CD4-positive, alpha-beta T cell (primary cell): ENCODE results near the gene PPP1R13L. TPM values are rescaled to one million over a fixed set of nuclear protein-coding genes. Genes with fewer than 3 reads are reported as not detected.
"Not testable (repeated sequence)": the region's sequence is repeated elsewhere in the genome, so short reads cannot be mapped to it uniquely, and the experiment has no call there.

Source experiments
- ATAC-seq: fragments of 200-7000 bp; cut with Tn5 transposase; one replicate; pipeline ENCODE4 v1.10.0; 2022; ENCODE audit warnings: mild to moderate bottlenecking; ENCODE audit not compliant: poor library complexity
- CTCF ChIA-PET: fragments of 350-600 bp; sonication (Branson Sonifier 250); formaldehyde crosslinking; loops from one replicate; lab custom pipeline; 2021; ENCODE audit warnings: antibody characterized with exemption, inconsistent platforms; lab: Charles Lee
- POLR2A ChIA-PET: fragments of 350-600 bp; sonication (Branson Sonifier 250); formaldehyde crosslinking; loops from one replicate; lab custom pipeline; 2021; ENCODE audit warnings: antibody characterized with exemption, inconsistent platforms; lab: Charles Lee
- DNase-seq, 14 experiments: peaks; one replicate each; pipeline ENCODE4 v3.0.0-alpha.2; 2013 to 2020; ENCODE audit warnings: mixed read lengths in 2 of 14
- H3K27ac ChIP-seq, 2 donors: one replicate each; pipeline versions ENCODE4 v1.5.1 to v1.7.0; 2013; ENCODE audit warnings: low read length in 2 of 2, low read depth in 1 of 2, mild to moderate bottlenecking in 1 of 2
- H3K27me3 ChIP-seq, 2 experiments: 1 replicate in 1 of 2; 2 replicates in 1 of 2; pipeline versions ENCODE4 v1.6.1 to v1.7.0; 2013; ENCODE audit warnings: low read length in 2 of 2, control low read depth in 1 of 2, mild to moderate bottlenecking in 1 of 2, moderate library complexity in 1 of 2; ENCODE audit not compliant: insufficient read depth in 2 of 2, control insufficient read depth in 1 of 2
- H3K36me3 ChIP-seq: one replicate; pipeline ENCODE4 v1.6.1; 2013; ENCODE audit warnings: low read length, control low read depth; ENCODE audit not compliant: insufficient read depth
- H3K4me1 ChIP-seq: one replicate; pipeline ENCODE4 v1.6.1; 2013; ENCODE audit warnings: low read length, control low read depth; ENCODE audit not compliant: insufficient read depth
- H3K4me3 ChIP-seq: one replicate; pipeline ENCODE4 v1.5.1; 2013; ENCODE audit warnings: mild to moderate bottlenecking, low read length, moderate library complexity
- H3K9me3 ChIP-seq, 2 experiments: 1 replicate in 1 of 2; 2 replicates in 1 of 2; pipeline versions ENCODE4 v1.6.1 to v1.7.0; 2013; ENCODE audit warnings: low read length in 2 of 2, mild to moderate bottlenecking in 2 of 2, control low read depth in 1 of 2, moderate library complexity in 1 of 2; ENCODE audit not compliant: control insufficient read depth in 1 of 2, insufficient read depth in 1 of 2
- H3K27ac Mint-ChIP-seq: one replicate; pipeline ENCODE4 v1.8.0; 2020; ENCODE audit warnings: mixed read lengths
- H3K27me3 Mint-ChIP-seq: one replicate; pipeline ENCODE4 v1.8.0; 2021; ENCODE audit warnings: mixed read lengths
- H3K36me3 Mint-ChIP-seq: one replicate; pipeline ENCODE4 v1.8.0; 2021; ENCODE audit warnings: low read depth, mixed read lengths
- H3K4me1 Mint-ChIP-seq: one replicate; pipeline ENCODE4 v1.8.0; 2021; ENCODE audit warnings: low read depth, mixed read lengths
- H3K4me3 Mint-ChIP-seq: one replicate; pipeline ENCODE4 v1.8.0; 2020; ENCODE audit warnings: mild to moderate bottlenecking, mixed read lengths
- H3K9me3 Mint-ChIP-seq: one replicate; pipeline ENCODE4 v1.8.0; 2020; ENCODE audit warnings: mixed read lengths
- intact Hi-C, 2 experiments: fragments of 100-400 bp; cut with DNase I in 1 of 2; cut with micrococcal nuclease in 1 of 2; formaldehyde crosslinking; loops; one replicate each; pipeline versions ENCODE4 v1.15.1 to v1.9.0; 2023 to 2025; cut with DNase I, micrococcal nuclease
- total RNA-seq, 174 experiments: library from RNA in 2 of 174; stranded (reverse) in 2 of 174; gene quantifications; one replicate each; pipeline ENCODE4 v1.2.3 and lab custom pipeline; 2021 to 2026
- TF ChIP-seq, protein P1 (sequence below): fragments of 200-600 bp; IDR thresholded peaks from one replicate; pipeline ENCODE4 v1.8.0; 2022; ENCODE audit warnings: antibody characterized with exemption, mild to moderate bottlenecking

PPP1R13L gene
- total RNA-seq, 2 experiments from 2014 or later: 1.5 to 3.7 TPM

DNA sequence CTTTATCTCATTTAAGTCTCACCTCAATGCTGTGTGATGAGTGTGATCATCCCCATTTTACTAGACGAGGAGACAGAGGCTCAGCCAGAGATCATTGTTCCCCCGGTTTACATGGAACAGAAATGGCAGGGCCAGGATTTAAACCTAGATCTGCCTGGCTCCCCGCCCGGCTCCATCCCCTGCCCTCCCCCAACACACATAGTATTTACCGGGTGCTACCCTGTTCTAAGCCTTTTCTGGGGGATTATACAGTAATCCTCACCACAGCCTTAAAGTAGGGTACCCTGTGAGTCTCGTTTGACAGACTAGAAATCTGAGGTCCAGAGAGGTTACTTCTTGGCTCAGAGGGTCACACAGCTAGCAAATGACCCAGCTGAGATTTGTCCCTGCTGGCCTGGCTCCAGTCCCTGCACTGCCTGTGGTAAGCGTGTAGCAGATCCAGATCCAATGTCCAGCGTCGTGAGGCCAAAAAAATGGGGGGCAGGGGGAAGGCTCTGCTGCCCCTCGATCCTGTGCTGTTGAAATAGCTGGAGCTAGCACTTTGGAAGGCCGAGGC is 68.1 kb downstream of the PPP1R13L start:
- ATAC-seq (no peak), DNase-seq (no peak)
- no peak overlapping the region for H3K4me3 ChIP-seq
- peaks cover 16% of the 10 kb centered on the region for H3K4me1 ChIP-seq
- Mint-ChIP-seq H3K9me3 (no peaks in the 10 kb centered on the region), H3K4me3 (no peak overlapping the region), H3K36me3 (no peaks in the 10 kb centered on the region), H3K27ac (no peak overlapping the region), H3K27me3 (peaks cover 34% of the 10 kb centered on the region), H3K4me1 (no peaks in the 10 kb centered on the region)
- H3K27ac ChIP-seq: no peak overlapping the region
- H3K27me3 ChIP-seq: peaks cover 22 to 24% of the 10 kb centered on the region in 2 experiments
- TF ChIP-seq, protein P1, sequence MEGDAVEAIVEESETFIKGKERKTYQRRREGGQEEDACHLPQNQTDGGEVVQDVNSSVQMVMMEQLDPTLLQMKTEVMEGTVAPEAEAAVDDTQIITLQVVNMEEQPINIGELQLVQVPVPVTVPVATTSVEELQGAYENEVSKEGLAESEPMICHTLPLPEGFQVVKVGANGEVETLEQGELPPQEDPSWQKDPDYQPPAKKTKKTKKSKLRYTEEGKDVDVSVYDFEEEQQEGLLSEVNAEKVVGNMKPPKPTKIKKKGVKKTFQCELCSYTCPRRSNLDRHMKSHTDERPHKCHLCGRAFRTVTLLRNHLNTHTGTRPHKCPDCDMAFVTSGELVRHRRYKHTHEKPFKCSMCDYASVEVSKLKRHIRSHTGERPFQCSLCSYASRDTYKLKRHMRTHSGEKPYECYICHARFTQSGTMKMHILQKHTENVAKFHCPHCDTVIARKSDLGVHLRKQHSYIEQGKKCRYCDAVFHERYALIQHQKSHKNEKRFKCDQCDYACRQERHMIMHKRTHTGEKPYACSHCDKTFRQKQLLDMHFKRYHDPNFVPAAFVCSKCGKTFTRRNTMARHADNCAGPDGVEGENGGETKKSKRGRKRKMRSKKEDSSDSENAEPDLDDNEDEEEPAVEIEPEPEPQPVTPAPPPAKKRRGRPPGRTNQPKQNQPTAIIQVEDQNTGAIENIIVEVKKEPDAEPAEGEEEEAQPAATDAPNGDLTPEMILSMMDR: no peak
- no peaks in the 10 kb centered on the region for H3K9me3 ChIP-seq
- CTCF ChIA-PET: interaction anchor here (0.7 kb wide), 1 partner anchor 288 kb away, joined by 3 read pairs; no protein-coding TSS in a partner anchor
- POLR2A ChIA-PET: no interaction called here
- intact Hi-C loops: no loop called here
- H3K36me3 ChIP-seq: no peaks in the 10 kb centered on the region

DNA sequence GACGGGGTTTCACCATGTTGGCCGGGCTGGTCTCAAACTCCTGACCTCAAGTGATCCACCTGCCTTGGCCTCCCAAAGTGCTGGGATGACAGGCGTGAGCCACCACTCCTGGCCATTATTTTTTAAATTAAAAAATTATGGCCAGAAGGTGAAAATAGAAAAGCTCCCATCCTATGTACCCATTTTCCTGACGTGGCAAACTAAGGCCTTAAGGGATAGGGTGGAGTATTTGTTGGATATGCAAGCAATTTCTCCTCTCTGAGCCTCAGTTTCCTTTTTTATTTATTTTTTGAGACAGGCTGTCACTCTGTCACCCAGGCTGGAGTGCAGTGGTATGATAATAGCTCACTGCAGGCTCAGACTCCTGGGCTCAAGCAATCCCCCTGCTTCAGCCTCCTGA is 70.0 kb downstream of the PPP1R13L start:
- H3K27me3 ChIP-seq, H3K4me3 Mint-ChIP-seq, CTCF ChIA-PET, H3K27ac ChIP-seq, ATAC-seq, DNase-seq, POLR2A ChIA-PET, intact Hi-C loops, H3K4me1 Mint-ChIP-seq, H3K4me1 ChIP-seq, H3K36me3 Mint-ChIP-seq, H3K9me3 ChIP-seq, H3K4me3 ChIP-seq, H3K36me3 ChIP-seq, H3K9me3 Mint-ChIP-seq, H3K27ac Mint-ChIP-seq: not testable (repeated sequence)
- H3K27me3 Mint-ChIP-seq: peaks cover 28% of the 10 kb centered on the region

DNA sequence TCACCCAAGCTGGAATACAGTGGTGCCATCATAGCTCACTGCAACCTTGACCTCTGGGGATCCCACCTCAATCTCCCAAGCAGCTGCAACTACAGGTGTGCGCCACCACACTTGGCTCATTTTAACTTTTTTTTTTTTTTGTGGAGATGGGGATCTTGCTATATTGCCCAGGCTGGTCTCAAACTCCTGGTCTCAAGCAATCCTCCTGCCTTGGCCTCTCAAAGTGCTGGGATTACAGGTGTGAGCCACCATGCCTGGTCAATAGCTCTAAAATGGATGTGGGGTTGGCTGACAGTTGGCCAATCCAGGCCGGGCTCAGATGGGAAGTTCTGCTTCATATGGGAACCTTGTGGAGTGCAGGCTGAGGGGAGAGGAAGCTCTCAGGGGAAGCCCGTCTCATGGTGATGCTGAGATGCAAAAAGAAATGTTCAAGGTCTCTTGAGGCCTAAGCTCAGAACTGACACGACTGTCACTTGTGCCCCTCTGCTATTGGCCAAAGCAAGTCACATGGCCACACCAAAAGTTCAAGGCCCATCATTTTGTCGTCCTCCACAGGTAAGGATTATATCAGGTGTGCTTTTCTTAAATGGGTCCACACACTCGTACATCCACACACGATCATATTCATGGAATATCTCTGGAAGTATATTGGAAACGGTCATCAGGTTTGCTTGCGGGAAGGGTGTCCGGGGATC is 71.1 kb downstream of the PPP1R13L start:
- H3K9me3 ChIP-seq: no peaks in the 10 kb centered on the region
- Mint-ChIP-seq H3K4me1 (no peaks in the 10 kb centered on the region), H3K9me3 (no peaks in the 10 kb centered on the region), H3K4me3 (no peak overlapping the region), H3K27me3 (peaks cover 17% of the 10 kb centered on the region), H3K27ac (no peak overlapping the region), H3K36me3 (no peaks in the 10 kb centered on the region)
- DNase-seq (no peak), ATAC-seq (no peak)
- H3K4me3 ChIP-seq: no peak overlapping the region
- POLR2A ChIA-PET: no interaction called here
- peaks cover 5% of the 10 kb centered on the region for H3K4me1 ChIP-seq
- CTCF ChIA-PET: no interaction called here
- intact Hi-C loops: no loop called here
- no peak overlapping the region for H3K27ac ChIP-seq
- TF ChIP-seq, protein P1: no peak
- H3K36me3 ChIP-seq: no peaks in the 10 kb centered on the region
- peaks cover 1 to 6% of the 10 kb centered on the region in 2 experiments for H3K27me3 ChIP-seq
